ENCODE measurements around the gene CHI3L1.

Gene CHI3L1

GRCh38 chr1:203206129-203206687 lies 19.7 kb upstream of the CHI3L1 start:
- DNase-seq (ENCODE audit: low read depth), result no peak

GRCh38 chr1:203204756-203205155 lies 18.3 kb upstream of the CHI3L1 start:
- DNase-seq (ENCODE audit: low read depth), result peak; percentile 62

- peak; percentile 100 for DNase-seq (ENCODE audit: low read depth)
Measured at GRCh38 chr1:203202431-203203245, 16.1 kb upstream of the CHI3L1 start.

GRCh38 chr1:203201516-203202205 lies 15.2 kb upstream of the CHI3L1 start:
- DNase-seq (ENCODE audit: low read depth), result no peak

GRCh38 chr1:203200916-203201315 lies 14.4 kb upstream of the CHI3L1 start:
- no peak for DNase-seq (ENCODE audit: low read depth)

- peak; percentile 96 for DNase-seq (ENCODE audit: low read depth)
Measured at GRCh38 chr1:203199816-203200571, 13.5 kb upstream of the CHI3L1 start.

GRCh38 chr1:203199481-203199815 lies 12.9 kb upstream of the CHI3L1 start:
- no peak for DNase-seq (ENCODE audit: low read depth)

GRCh38 chr1:203199002-203199401 lies 12.5 kb upstream of the CHI3L1 start:
- no peak for DNase-seq (ENCODE audit: low read depth)

GRCh38 chr1:203197625-203198024 lies 11.1 kb upstream of the CHI3L1 start:
- DNase-seq (ENCODE audit: low read depth), result peak; percentile 96

- DNase-seq (ENCODE audit: low read depth), result no peak
Measured at GRCh38 chr1:203196371-203196770, 9.9 kb upstream of the CHI3L1 start.

- no peak for DNase-seq (ENCODE audit: low read depth)
Measured at GRCh38 chr1:203190949-203191348, 4.4 kb upstream of the CHI3L1 start.

- DNase-seq (ENCODE audit: low read depth), result peak; percentile 44
Measured at GRCh38 chr1:203189951-203190352, 3.4 kb upstream of the CHI3L1 start.

- DNase-seq (ENCODE audit: low read depth), result no peak
Measured at GRCh38 chr1:203188686-203189232, 2.3 kb upstream of the CHI3L1 start.

GRCh38 chr1:203187689-203188264 lies 1.3 kb upstream of the CHI3L1 start:
- no peak for DNase-seq (ENCODE audit: low read depth)

GRCh38 chr1:203187304-203187685 lies 791 bp upstream of the CHI3L1 start:
- peak; percentile 51 for DNase-seq (ENCODE audit: low read depth)

GRCh38 chr1:203186091-203186445 lies 436 bp downstream of the CHI3L1 start:
- DNase-seq (ENCODE audit: low read depth), result no peak

GRCh38 chr1:203185585-203185984 lies 919 bp downstream of the CHI3L1 start:
- no peak for DNase-seq (ENCODE audit: low read depth)

GRCh38 chr1:203185061-203185461 lies 1.4 kb downstream of the CHI3L1 start:
- no peak for DNase-seq (ENCODE audit: low read depth)

GRCh38 chr1:203184467-203184866 lies 2.0 kb downstream of the CHI3L1 start:
- no peak for DNase-seq (ENCODE audit: low read depth)

- no peak for DNase-seq (ENCODE audit: low read depth)
Measured at GRCh38 chr1:203183828-203184227, 2.7 kb downstream of the CHI3L1 start.

GRCh38 chr1:203182387-203182953 lies 4.0 kb downstream of the CHI3L1 start:
- no peak for DNase-seq (ENCODE audit: low read depth)
